Psoas muscle (tissue), 8 donors: ENCODE measurements around the gene STON1. TPM values are rescaled to one million over a fixed set of nuclear protein-coding genes. Genes with fewer than 3 reads are reported as not detected.
"Not testable (repeated sequence)": the region's sequence is repeated elsewhere in the genome, so short reads cannot be mapped to it uniquely, and the experiment has no call there.

Experiments used
- ATAC-seq, 4 donors: fragments of 200-7000 bp; cut with Tn5 transposase; one replicate each; pipeline ENCODE4 v1.9.1; 2020; ENCODE audit warnings: moderate library complexity in 3 of 4, mild to moderate bottlenecking in 2 of 4
- DNase-seq, 2 donors: peaks; one replicate each; pipeline ENCODE4 v3.0.0-alpha.2; 2020
- H3K27ac ChIP-seq: fragments of 200-600 bp; one replicate; pipeline ENCODE4 v1.8.0; 2022
- H3K27me3 ChIP-seq, 3 donors: fragments of 200-600 bp in 1 of 3; one replicate each; pipeline versions ENCODE4 v1.6.1 to v1.8.0; 2013 to 2022; ENCODE audit warnings: low read length in 2 of 3, mild to moderate bottlenecking in 2 of 3, moderate library complexity in 1 of 3; ENCODE audit not compliant: insufficient read depth in 3 of 3
- H3K36me3 ChIP-seq, 2 donors: fragments of 200-600 bp in 1 of 2; one replicate each; pipeline versions ENCODE4 v1.6.1 to v1.8.0; 2013 to 2022; ENCODE audit warnings: low read depth in 1 of 2, mild to moderate bottlenecking in 1 of 2, moderate library complexity in 1 of 2; ENCODE audit not compliant: insufficient read depth in 1 of 2
- H3K4me1 ChIP-seq: fragments of 200-600 bp; one replicate; pipeline ENCODE4 v1.8.0; 2022
- H3K4me3 ChIP-seq: fragments of 200-600 bp; one replicate; pipeline ENCODE4 v1.8.0; 2022; ENCODE audit warnings: mild to moderate bottlenecking
- H3K9me3 ChIP-seq: fragments of 200-600 bp; one replicate; pipeline ENCODE4 v1.8.0; 2022
- WGBS, 3 donors: extraction: QIAGEN DNeasy Blood & Tissue Kit; methylation state at CpG; one replicate each; pipeline versions ENCODE4 v1.1.6 to v1.1.7; 2013; 5-methylcytosine and 5-hydroxymethylcytosine counted together
- intact Hi-C, 2 donors: fragments of 100-400 bp; cut with DNase I; formaldehyde crosslinking; loops; one replicate each; pipeline versions ENCODE4 v1.11.0 to v1.14.2; 2022
- polyA plus RNA-seq, 3 donors: library from polyadenylated mRNA; stranded (reverse); fragments of 200-250 nt; gene quantifications; one replicate each; pipeline ENCODE4 v1.2.3, GENCODE V29; 2013
- total RNA-seq, 4 donors: library from RNA; stranded (reverse); fragmentation: NEBNext Ultra II Directional in 2 of 4; extraction: Animal tissue kit (Norgen Biotek cat#: 25700) in 2 of 4; gene quantifications; one replicate each; pipeline versions ENCODE4 v1.2.1 to v1.2.4, GENCODE V29; 2021 to 2023
- TF ChIP-seq, protein P1 (sequence below): fragments of 200-600 bp; IDR thresholded peaks from one replicate; pipeline ENCODE4 v1.8.0; 2022; ENCODE audit warnings: antibody characterized with exemption
- donor health status: healthy with polysubstance abuse.
- donor health status: DM: no; HTN: no; CAD: no; lungs with moderate emphysema.
- donor health status: Bipolar disorder and iron deficiency.
- donor health status: healthy.
- donor health status: DM: yes; HTN: yes; CAD: no.
- donor health status: DM: no; HTN: no; CAD: no.
- donor health status: DM: no; HTN: no; CAD: no.
- donor health status: DM: yes; HTN: yes; CAD: no.

STON1 gene
- total and polyA plus RNA-seq, 7 donors: 0.98 to 5.6 (median 1.8) TPM

DNA sequence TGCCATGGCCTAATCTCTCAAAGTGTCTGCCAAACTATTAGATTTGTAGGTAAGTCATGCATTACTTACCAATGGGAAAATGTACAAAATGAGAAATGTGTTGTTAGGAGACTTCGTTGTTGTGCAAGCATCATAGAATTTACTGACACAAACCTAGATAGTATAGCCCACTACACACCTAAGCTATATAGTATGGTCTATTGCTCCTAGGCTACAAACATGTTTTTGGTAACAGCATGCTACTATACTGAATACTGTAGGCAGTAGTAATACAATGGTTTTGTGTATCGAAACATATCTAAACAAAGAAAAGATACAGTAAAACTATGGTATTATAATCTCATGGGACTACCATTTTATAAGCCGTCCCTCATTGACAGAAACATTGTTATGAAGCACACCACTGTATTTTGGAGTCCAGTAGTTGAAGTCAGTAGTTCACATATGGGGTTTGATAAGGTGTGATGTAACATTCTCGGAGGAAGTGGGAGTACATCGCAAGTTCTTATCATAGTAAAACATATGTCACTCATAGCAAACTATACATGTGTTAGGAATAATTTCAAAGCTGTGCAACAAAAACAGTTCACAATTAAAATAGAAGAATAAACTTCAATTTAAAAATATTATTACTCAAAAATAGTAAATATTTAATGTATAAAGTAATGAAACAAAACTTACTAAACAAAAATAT is 75.7 kb downstream of the STON1 start:
- WGBS, 3 donors: 92 to 95% (median 93%) methylated on average over 5 of the region's 5 CpGs
- ATAC-seq: no peak
- no peak for DNase-seq
- Histone ChIP-seq H3K27me3 (no peaks in the 10 kb centered on the region), H3K4me3 (no peak overlapping the region), H3K27ac (no peak overlapping the region), H3K36me3 (no peaks in the 10 kb centered on the region), H3K4me1 (no peaks in the 10 kb centered on the region), H3K9me3 (no peaks in the 10 kb centered on the region)
- TF ChIP-seq, protein P1, sequence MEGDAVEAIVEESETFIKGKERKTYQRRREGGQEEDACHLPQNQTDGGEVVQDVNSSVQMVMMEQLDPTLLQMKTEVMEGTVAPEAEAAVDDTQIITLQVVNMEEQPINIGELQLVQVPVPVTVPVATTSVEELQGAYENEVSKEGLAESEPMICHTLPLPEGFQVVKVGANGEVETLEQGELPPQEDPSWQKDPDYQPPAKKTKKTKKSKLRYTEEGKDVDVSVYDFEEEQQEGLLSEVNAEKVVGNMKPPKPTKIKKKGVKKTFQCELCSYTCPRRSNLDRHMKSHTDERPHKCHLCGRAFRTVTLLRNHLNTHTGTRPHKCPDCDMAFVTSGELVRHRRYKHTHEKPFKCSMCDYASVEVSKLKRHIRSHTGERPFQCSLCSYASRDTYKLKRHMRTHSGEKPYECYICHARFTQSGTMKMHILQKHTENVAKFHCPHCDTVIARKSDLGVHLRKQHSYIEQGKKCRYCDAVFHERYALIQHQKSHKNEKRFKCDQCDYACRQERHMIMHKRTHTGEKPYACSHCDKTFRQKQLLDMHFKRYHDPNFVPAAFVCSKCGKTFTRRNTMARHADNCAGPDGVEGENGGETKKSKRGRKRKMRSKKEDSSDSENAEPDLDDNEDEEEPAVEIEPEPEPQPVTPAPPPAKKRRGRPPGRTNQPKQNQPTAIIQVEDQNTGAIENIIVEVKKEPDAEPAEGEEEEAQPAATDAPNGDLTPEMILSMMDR: no peak
- intact Hi-C loops: no loop called here

DNA sequence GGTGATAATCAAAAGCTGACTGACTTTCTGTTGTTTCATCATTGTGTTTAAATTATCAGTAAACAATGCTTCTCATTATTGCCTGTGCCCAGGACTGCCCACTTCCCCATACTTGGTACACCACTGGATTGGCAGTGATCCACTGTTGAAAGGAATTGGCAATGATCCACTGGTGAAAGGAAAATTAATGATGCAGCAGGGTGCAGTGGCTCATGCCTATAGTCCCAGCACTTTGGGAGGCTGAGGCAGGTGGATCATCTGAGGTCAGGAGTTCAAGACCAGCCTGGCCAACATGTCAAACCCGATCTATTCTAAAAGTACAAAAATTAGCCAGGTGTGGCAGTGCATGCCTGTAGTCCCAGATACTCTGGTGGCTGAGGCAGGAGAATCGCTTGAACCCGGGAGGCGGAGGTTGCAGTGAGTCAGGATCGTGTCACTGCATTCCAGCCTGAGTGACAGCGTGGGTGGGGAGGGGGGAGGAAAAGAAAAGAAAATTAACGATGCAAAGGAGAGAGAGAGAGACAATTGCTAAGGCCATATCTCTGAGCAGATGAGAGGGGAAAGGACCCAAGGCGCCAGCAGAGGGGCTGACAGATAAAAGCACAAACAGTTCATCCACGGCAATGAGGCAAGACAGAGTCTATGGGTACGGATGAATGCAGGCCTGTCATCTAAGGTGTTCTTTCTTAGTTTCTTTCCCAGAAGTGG is 77.5 kb downstream of the STON1 start:
- ATAC-seq (no peak), DNase-seq (no peak)
- intact Hi-C loops: no loop called here
- no peaks in the 10 kb centered on the region for H3K36me3 ChIP-seq
- WGBS, 3 donors: 73 to 86% (median 84%) methylated on average over 10 of the region's 10 CpGs
- H3K9me3 ChIP-seq: no peaks in the 10 kb centered on the region
- H3K4me1 ChIP-seq: no peaks in the 10 kb centered on the region
- no peak overlapping the region for H3K4me3 ChIP-seq
- TF ChIP-seq, protein P1: no peak
- H3K27ac ChIP-seq: no peak overlapping the region
- no peaks in the 10 kb centered on the region for H3K27me3 ChIP-seq

DNA sequence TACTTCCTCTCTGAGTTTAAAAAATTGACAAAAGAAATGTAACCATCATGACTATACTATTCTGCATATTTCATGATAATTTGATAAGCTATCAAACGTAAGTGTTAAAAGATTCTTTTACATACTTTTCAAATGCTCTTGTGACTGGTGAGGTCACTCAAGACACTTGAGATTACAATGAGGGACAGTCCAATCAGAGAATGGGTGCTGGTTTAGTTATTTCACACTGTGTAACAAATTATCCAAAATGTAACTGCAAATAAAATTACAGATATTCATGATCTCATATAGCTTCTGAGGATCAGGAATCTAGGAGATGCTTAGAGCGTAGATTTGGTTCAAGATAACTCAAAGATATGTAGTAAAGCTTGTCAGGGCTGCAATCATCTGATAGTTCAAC is 83.3 kb downstream of the STON1 start:
- Histone ChIP-seq H3K9me3 (no peaks in the 10 kb centered on the region), H3K4me3 (no peak overlapping the region), H3K27ac (no peak overlapping the region), H3K4me1 (no peaks in the 10 kb centered on the region), H3K36me3 (no peaks in the 10 kb centered on the region), H3K27me3 (no peaks in the 10 kb centered on the region)
- 82 to 90% (median 87%) methylated on average over 2 of the region's 2 CpGs for WGBS, 3 donors
- TF ChIP-seq, protein P1: no peak
- DNase-seq (no peak), ATAC-seq (no peak)
- intact Hi-C loops: no loop called here

DNA sequence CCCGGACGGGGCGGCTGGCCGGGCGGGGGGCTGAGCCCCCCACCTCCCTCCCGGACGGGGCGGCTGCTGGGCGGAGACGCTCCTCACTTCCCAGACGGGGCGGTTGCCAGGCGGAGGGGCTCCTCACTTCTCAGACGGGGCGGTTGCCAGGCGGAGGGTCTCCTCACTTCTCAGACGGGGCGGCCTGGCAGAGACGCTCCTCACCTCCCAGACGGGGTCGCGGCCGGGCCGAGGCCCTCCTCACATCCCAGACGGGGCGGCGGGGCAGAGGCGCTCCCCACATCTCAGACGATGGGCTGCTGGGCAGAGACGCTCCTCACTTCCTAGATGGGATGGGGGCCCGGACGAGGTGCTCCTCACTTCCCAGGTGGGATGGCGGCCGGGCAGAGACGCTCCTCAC is 84.6 kb downstream of the STON1 start:
- H3K4me3 ChIP-seq, ATAC-seq, intact Hi-C loops, H3K27ac ChIP-seq, H3K27me3 ChIP-seq, H3K36me3 ChIP-seq, H3K4me1 ChIP-seq, H3K9me3 ChIP-seq, DNase-seq: not testable (repeated sequence)
- WGBS, 3 donors: 95 to 98% (median 98%) methylated on average over 17 to 35 of the region's 35 CpGs

DNA sequence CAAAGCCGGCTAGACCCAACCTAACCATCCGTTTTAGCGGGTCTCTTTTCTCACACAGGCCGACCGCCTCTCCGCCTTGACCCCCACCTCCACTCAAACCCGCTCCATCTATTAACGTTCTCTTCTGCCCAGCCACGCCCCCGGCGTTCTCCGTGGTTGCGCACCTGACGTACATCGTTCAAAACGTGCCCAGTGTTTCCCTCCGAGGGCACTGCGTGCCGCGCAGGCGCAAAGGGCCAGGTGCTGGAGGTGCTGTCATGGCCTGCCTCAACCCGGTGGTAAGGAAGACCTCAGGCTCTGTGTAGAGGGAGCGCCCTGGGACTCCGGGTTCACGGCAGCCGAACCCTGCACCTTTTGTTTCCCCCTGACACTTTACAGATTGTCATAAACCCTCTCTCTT is 87.7 kb downstream of the STON1 start, which contains the start of gene GTF2A1L:
GTF2A1L (plus strand) TSS at position 239 of the 400 bp plus-strand sequence; CDS start at position 258, 19 bp downstream.
- Histone ChIP-seq H3K4me3 (no peak within 1 kb of the TSS), H3K27me3 (no peaks in the 10 kb centered on the region), H3K9me3 (no peaks in the 10 kb centered on the region), H3K4me1 (no peaks in the 10 kb centered on the region), H3K27ac (no peak within 1 kb of the TSS), H3K36me3 (no peaks in the 10 kb centered on the region)
- intact Hi-C loops: no loop called here
- WGBS, 3 donors: 67 to 81% (median 79%) methylated on average over 26 of the region's 26 CpGs
- TF ChIP-seq, protein P1: no peak
- no peak for ATAC-seq
- DNase-seq: no peak
